Glomerular visceral epithelial cell (primary cell): ENCODE results near the gene CELF1.
"Not testable (repeated sequence)": the region's sequence is repeated elsewhere in the genome, so short reads cannot be mapped to it uniquely, and the experiment has no call there.

Experiments
- DNase-seq: peaks from one replicate; pipeline ENCODE4 v3.0.0-alpha.2; 2016; ENCODE audit errors: extremely low spot score

The CELF1 gene

DNA sequence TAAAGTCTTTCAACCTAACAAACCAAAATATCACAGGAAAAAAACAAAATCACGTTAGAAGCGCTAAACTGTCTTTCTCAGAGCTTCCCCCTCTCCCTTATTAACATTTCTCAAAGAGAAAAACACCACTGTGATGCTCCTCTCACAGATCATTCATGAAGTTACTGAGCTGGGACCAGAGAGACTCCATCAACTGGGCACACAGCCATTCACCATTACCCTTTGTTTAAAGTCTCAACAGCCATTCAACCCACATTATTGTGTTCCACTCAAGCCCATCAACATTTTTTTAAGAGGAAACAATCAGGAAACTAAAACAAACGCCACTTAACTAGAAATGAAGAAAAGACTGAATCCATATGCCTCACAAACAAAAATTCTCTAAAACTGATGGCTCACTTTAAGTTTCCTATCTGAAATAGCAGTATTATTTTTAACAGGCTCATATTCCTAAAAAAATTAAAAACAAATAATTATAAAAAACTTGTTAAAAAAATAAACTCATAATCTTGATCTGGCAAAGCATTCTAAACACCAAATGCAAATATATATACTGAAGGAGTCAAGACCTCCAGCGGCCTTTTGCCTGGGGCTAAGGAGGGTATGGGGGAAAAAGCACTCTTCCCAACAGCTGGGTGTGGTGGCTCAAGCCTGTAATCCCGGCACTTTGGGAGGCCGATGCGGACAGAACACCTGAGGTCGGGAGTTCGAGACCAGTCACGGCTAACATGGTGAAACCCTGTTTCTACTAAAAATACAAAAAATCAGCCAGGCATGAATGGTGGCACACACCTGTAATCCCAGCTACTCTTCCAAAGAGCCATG lies 14.0 kb downstream of the CELF1 start:
- no peak for DNase-seq

GRCh38 chr11:47536915-47537314 lies 16.0 kb downstream of the CELF1 start:
- DNase-seq = no peak

DNA sequence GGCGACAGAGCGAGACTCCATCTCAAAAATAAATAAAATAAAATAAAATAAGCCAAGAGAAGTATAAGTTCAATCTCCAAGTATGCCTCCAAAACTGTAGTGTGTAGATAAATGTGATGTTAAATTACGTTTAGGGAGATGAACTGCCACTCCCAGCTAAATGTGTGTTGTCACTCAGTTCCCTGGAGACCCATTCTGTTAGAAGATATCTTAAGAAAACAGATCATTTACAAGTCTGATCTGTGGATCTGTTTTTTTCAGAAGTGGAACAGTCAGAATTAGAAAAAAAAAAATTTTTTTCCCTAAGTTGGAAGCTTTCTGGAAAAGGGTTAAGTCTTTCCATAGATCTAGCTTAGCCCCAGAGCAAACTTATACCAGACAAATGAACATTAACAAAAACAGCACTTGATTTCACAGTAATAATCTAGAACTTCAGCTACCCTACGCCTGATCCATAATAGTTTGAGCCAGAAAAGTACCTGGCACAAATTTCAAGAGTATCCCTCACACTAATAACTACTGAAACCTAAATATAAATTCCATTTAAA lies 18.2 kb downstream of the CELF1 start:
- DNase-seq = no peak

DNA sequence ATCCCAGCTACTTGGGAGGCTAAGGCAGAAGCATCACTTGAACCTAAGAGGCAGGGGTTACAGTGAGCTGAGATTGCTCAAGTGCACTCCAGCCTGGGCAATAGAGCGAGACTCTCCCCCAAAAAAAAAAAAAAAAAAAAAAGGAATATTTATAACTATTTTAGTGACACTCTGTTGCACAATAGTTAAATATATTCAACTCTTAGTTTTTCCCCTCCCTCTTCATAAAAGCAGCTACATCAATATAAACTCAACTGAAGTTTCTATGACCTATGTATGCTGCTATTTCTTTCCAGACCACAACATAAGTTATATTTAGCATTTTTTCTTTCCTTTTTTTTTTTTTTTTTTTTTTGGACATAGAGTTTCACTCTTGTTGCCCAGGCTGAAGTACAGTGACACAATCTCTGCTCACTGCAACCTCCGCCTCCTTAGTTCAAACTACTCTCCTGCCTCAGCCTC lies 19.2 kb downstream of the CELF1 start:
- DNase-seq = peak; percentile 53

DNA sequence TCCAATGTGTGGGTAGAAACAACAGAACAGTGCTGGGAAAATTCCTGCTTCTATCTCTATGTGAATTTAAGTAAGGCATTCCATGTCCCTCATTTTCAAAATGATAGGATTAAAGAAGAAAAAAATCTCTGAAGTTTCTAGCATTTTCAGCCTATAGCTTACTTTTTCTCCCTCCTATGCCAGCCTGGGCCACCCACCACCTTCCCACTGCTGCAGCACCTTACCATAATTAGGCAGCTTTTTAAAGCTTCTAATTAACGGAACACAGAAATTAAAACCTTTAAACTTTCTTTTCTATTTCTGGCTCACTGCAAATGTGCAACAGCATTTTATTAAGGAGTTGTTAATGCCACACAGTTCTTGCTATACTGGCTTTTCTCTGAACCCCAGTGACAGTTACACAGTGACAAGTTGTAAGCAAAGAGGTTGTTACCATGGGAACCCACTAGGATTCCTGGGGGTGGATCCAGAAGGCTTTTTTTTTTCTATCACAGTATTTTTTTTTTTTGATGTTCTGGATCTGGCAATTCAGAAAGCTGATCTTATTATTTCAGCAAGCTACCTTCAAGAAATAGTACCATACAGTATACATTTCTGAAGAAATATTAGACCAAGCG lies 20.2 kb downstream of the CELF1 start:
- no peak for DNase-seq

DNA sequence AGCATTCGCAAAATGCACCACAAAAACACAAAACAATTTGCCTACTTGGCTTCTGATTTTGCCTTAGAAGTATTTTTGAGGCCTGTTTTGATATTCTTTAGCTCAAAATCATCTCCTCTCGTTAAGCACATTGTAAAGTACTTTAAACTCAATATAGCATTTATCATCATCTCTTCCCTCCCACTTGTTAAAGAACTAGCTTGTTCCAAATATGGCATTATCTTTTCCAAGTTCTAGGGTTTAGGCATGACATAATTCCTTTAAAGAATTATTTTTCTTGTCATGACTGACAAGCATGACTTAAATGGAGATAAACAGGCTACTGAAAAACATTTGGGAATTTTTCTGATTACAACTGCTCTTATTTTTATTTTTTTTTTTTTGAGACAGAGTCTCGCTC lies 21.3 kb downstream of the CELF1 start:
- DNase-seq = no peak

- not testable (repeated sequence) for DNase-seq
Measured at GRCh38 chr11:47530721-47531120, 22.2 kb downstream of the CELF1 start.

GRCh38 chr11:47529951-47530350 lies 23.0 kb downstream of the CELF1 start:
- no peak for DNase-seq

GRCh38 chr11:47527186-47527585 lies 25.7 kb downstream of the CELF1 start:
- DNase-seq = no peak

DNA sequence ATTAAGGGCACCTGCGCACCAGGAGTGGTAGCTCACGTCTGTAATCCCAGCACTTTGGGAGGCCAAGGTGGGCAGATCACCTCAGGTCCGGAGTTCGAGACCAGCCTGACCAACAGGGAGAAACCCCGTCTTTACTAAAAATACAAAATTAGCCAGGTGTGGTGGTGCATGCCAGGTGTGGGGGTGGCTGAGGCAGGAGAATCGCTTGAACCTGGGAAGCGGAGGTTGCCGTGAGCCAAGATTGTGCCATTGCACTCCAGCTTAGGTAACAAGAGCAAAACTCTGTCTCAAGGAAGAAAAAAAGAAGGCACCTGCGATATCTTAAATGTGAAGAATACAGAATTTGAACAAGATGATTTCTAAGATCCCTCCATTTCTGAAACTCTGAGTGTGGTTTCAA lies 26.9 kb downstream of the CELF1 start:
- not testable (repeated sequence) for DNase-seq

GRCh38 chr11:47524291-47524874 lies 28.5 kb downstream of the CELF1 start:
- peak; percentile 23 for DNase-seq

GRCh38 chr11:47523490-47524225 lies 29.3 kb downstream of the CELF1 start:
- DNase-seq = peak; percentile 66

GRCh38 chr11:47518212-47518964 lies 34.5 kb downstream of the CELF1 start:
- no peak for DNase-seq

DNA sequence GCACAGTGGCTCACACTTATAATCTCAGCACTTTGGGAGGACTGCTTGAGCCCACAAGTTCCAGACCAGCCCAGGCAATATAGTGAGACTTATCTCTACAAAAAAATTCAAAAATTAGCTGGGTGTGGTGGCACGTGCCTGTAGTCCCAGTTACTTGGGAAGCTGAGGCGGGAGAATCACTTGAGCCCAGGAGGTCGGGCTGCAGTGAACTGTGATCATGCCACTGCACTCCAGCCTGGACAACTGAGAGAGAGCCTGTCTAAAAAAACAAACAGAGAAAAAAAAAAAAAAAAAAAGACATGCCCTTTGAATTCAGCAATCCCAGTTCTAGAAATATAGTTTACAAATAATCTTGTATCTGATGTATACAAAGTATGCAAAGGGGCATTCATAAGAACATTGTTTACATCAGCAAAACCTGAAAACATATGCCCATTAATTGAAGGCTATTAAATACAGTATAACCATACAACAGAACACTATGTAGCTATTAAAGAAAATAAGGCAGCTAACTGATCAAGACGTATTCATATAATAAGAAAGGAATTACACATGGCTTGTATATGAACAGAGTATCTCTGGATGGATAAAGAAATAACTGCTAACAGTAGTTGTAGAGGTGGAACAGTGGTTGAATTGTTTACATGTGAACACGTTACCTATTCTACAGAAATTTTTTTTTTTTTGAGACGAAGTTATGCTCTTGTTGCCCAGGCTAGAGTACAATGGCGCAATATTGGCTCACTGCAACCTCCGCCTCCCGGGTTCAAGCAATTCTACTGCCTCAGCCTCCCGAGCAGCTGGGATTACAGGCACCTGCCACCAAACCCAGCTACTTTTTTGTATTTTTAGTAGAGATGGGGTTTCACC lies 35.7 kb downstream of the CELF1 start:
- DNase-seq = no peak

DNA sequence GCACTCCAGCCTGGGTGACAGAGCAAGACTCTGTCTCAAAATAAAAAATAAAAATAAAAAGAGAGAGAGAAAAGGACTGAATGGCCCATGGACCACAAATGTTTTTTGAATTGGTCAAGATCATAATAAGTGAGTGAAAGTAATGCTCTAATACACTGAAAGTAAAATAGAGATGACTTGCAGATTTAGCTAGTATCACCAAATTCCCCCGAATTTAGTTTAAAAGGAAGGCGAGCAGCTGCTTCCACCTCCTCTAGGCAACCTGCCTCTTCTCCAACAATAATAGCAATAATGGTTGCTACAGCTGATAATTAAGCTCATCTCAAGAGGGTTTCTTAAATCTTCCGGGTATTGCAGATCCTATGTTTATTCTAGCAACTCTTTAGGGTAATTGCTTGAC lies 36.8 kb downstream of the CELF1 start:
- no peak for DNase-seq

DNA sequence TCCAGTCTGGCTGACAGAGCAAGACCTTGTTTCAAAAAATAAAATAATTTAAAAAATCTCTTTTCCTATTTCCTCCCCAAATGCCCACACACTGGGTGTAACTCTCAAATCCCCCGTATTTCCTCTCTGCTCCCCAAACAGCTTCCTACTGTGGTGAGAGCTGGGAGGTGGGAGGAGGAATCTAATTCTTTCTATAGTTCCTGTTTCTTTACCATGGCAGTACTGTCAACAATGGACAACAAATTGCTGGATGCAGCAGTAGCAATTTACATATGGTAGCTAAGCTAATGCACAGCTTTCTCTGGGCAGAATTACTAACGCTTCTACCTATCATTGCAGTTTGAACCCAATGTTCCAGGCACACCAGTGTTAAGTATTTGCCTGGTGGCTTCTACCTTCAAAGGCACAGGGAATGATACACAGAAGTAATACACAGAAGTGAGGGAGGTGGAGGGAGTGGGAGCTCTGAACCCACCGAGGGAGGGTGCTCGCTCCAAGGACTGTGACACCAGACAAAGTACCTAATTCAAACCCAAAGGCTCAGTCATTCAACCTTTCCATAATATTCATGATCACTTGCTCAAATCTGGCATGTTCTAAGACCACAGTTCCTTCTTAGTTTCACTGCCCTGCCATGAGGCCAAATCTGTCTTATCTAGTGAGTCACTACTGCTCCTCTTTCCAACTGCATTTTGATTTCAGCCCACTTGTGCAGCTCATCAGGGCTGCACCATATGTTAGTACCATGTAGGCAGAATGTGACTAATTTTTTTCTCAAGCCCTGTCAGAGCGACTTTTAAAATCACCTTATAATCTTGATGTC lies 37.9 kb downstream of the CELF1 start:
- peak; percentile 48 for DNase-seq

DNA sequence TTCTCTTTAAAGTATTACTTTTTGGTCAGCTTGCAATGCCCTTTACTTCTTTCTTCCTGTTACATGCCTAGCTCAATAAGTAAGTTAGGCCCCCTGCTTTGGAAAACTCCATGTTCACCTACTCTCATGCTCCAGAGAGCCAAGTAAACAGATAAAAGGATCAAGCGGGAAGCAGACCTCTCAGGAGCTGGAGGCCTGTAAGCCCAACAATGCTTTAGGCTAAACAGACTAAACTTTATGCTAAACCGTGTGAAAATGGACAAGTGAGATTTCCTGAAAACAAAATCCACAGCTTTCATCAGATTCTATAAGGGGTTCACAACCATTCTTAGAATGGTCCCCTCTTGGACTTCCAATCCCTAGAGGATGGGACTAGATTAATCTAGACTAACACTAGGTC lies 40.2 kb downstream of the CELF1 start:
- DNase-seq = no peak

DNA sequence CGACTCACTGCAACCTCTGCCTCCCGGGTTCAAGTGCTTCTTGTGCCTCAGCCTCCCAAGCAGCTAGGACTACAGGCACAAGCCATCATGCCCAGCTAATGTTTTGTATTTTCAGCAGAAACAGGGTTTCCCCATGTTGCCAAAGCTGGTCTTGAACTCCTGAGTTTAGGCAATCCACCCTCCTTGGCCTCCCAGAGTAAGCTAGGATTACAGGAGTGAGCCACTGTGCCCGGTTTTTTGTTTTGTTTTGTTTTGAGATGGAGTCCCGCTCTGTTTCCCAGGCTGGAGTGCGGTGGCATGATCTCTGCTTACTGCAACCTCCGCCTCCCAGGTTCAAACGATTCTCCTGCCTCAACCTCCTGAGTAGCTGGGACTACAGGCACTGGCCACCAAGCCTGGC lies 41.0 kb downstream of the CELF1 start:
- DNase-seq = no peak

GRCh38 chr11:47510209-47510608 lies 42.7 kb downstream of the CELF1 start:
- no peak for DNase-seq
